H1 (cell line): ENCODE results near the gene BTAF1. TPM values are rescaled to one million over a fixed set of nuclear protein-coding genes. Genes with fewer than 3 reads are reported as not detected.

Experiments
- CTCF ChIA-PET: fragments of 300-600 bp; sonication (Branson Sonifier 250); formaldehyde crosslinking; loops from one replicate; lab custom pipeline; 2021; ENCODE audit not compliant: partially characterized antibody; lab: Charles Lee
- POLR2A ChIA-PET: fragments of 300-600 bp; sonication (Branson Sonifier 250); formaldehyde crosslinking; loops from one replicate; lab custom pipeline; 2021; ENCODE audit warnings: inconsistent platforms; ENCODE audit not compliant: partially characterized antibody; lab: Charles Lee
- DNase-seq, 2 experiments: peaks; one replicate each; pipeline versions ENCODE4 v3.0.0 to v3.0.0-alpha.2; 2010 to 2022; ENCODE audit warnings: low spot score in 2 of 2, low read depth in 1 of 2, mixed read lengths in 1 of 2
- FAIRE-seq: peaks from 2 replicates; lab custom pipeline; 2011; peaks lifted over from hg19 to GRCh38; lab: Jason Lieb, UNC
- H2AFZ ChIP-seq: 2 replicates; pipeline ENCODE4 v1.8.1; 2012; ENCODE audit warnings: low read length, inconsistent platforms
- H2AK5ac ChIP-seq: 2 replicates; pipeline ENCODE4 v1.6.1; 2013; ENCODE audit warnings: low read depth, low read length
- H2BK120ac ChIP-seq: replicated peaks from 2 replicates; pipeline ENCODE3; 2013; ENCODE audit warnings: low read depth, low read length, inconsistent platforms
- H2BK12ac ChIP-seq: 2 replicates; pipeline ENCODE4 v1.6.1; 2013; ENCODE audit warnings: low read depth, low read length
- H2BK15ac ChIP-seq: 2 replicates; pipeline ENCODE4 v1.6.1; 2013; ENCODE audit warnings: low read length
- H2BK20ac ChIP-seq: 2 replicates; pipeline ENCODE4 v1.6.1; 2013; ENCODE audit warnings: low read length
- H2BK5ac ChIP-seq: 2 replicates; pipeline ENCODE4 v1.6.1; 2013; ENCODE audit warnings: low read depth, low read length
- H3K14ac ChIP-seq: 2 replicates; pipeline ENCODE4 v1.6.1; 2013; ENCODE audit warnings: inconsistent platforms; ENCODE audit not compliant: insufficient read length
- H3K18ac ChIP-seq: 2 replicates; pipeline ENCODE4 v1.6.1; 2013; ENCODE audit warnings: low read length; ENCODE audit errors: extremely low read depth
- H3K23ac ChIP-seq: 2 replicates; pipeline ENCODE4 v1.6.1; 2013; ENCODE audit warnings: inconsistent platforms; ENCODE audit not compliant: insufficient read length
- H3K23me2 ChIP-seq: 2 replicates; pipeline ENCODE4 v1.6.1; 2013; ENCODE audit warnings: low read depth, low read length
- H3K27ac ChIP-seq: 2 replicates; pipeline ENCODE4 v1.6.1; 2011; ENCODE audit warnings: low read depth, low read length, inconsistent platforms
- H3K27me3 ChIP-seq, 4 experiments: replicated peaks in 1 of 4; 1 replicate in 1 of 4; 2 replicates in 3 of 4; pipeline versions ENCODE4 v1.6.1 to v1.8.1; 2011 to 2013; ENCODE audit warnings: low read length in 3 of 4, mild to moderate bottlenecking in 3 of 4, inconsistent platforms in 2 of 4, mixed read lengths in 2 of 4, moderate library complexity in 1 of 4; ENCODE audit not compliant: control insufficient read depth in 3 of 4, insufficient read depth in 3 of 4; ENCODE audit errors: extremely low read depth in 1 of 4
- H3K36me3 ChIP-seq, 4 experiments: 2 replicates each; pipeline versions ENCODE4 v1.6.1 to v1.8.1; 2011 to 2013; ENCODE audit warnings: mild to moderate bottlenecking in 4 of 4, low read length in 3 of 4, moderate library complexity in 2 of 4, control low read depth in 1 of 4, inconsistent platforms in 1 of 4; ENCODE audit not compliant: insufficient read depth in 4 of 4, control insufficient read depth in 2 of 4
- H3K4ac ChIP-seq: replicated peaks from 2 replicates; pipeline ENCODE3; 2013; ENCODE audit warnings: low read length, low read depth, mixed read lengths, inconsistent platforms; ENCODE audit not compliant: insufficient read length
- H3K4me1 ChIP-seq, 4 experiments: replicated peaks in 1 of 4; 1 replicate in 1 of 4; 2 replicates in 3 of 4; pipeline versions ENCODE4 v1.6.1 to v1.8.1; 2011 to 2013; ENCODE audit warnings: low read length in 3 of 4, inconsistent platforms in 2 of 4, mixed read lengths in 1 of 4; ENCODE audit not compliant: insufficient read depth in 4 of 4, control insufficient read depth in 3 of 4
- H3K4me2 ChIP-seq, 2 experiments: 2 replicates each; pipeline versions ENCODE4 v1.6.1 to v1.8.1; 2011 to 2013; ENCODE audit warnings: low read depth in 2 of 2, low read length in 2 of 2, control low read depth in 1 of 2, inconsistent platforms in 1 of 2, mild to moderate bottlenecking in 1 of 2; ENCODE audit not compliant: insufficient read depth in 1 of 2
- H3K4me3 ChIP-seq, 4 experiments: fragments of 200-600, 300-600 bp in 1 of 4; sonication (generic), shearing (Covaris generic), sonication (Bioruptor Twin) in 1 of 4; 2 replicates each; pipeline versions ENCODE4 v1.5.1 to v1.8.1; 2011 to 2016; ENCODE audit warnings: low read length in 4 of 4, low read depth in 3 of 4, control low read depth in 2 of 4, inconsistent platforms in 2 of 4, mild to moderate bottlenecking in 2 of 4, mixed read lengths in 1 of 4, moderate library complexity in 1 of 4; ENCODE audit not compliant: insufficient read depth in 2 of 4; ENCODE audit errors: extremely low read depth in 1 of 4
- H3K56ac ChIP-seq: replicated peaks from 2 replicates; pipeline ENCODE3; 2013; ENCODE audit warnings: low read depth, mild to moderate bottlenecking, mixed read lengths, low read length, inconsistent platforms; ENCODE audit not compliant: insufficient read length
- H3K79me1 ChIP-seq: 2 replicates; pipeline ENCODE4 v1.6.1; 2013; ENCODE audit warnings: low read depth, low read length, control low read depth
- H3K79me2 ChIP-seq, 2 experiments: 2 replicates each; pipeline versions ENCODE4 v1.6.1 to v1.8.1; 2012 to 2013; ENCODE audit warnings: low read length in 2 of 2, mild to moderate bottlenecking in 2 of 2, inconsistent platforms in 1 of 2; ENCODE audit not compliant: insufficient read depth in 2 of 2, control insufficient read depth in 1 of 2
- H3K9ac ChIP-seq, 4 experiments: replicated peaks in 1 of 4; 1 replicate in 1 of 4; 2 replicates in 3 of 4; pipeline versions ENCODE4 v1.6.1 to v1.8.1; 2011 to 2013; ENCODE audit warnings: low read depth in 3 of 4, low read length in 3 of 4, control low read depth in 2 of 4, mild to moderate bottlenecking in 2 of 4, moderate library complexity in 2 of 4, inconsistent platforms in 1 of 4; ENCODE audit errors: extremely low read depth in 1 of 4
- H3K9me3 ChIP-seq, 2 experiments: 2 replicates each; pipeline versions ENCODE4 v1.6.1 to v1.8.1; 2012 to 2013; ENCODE audit warnings: mild to moderate bottlenecking in 2 of 2, moderate library complexity in 2 of 2, control low read depth in 1 of 2, inconsistent platforms in 1 of 2, low read depth in 1 of 2, low read length in 1 of 2, mixed read lengths in 1 of 2; ENCODE audit not compliant: insufficient read depth in 2 of 2
- H4K20me1 ChIP-seq, 2 experiments: replicated peaks in 1 of 2; 2 replicates each; pipeline versions ENCODE3 to v1.8.1; 2011 to 2013; ENCODE audit warnings: inconsistent platforms in 2 of 2, low read length in 2 of 2, mild to moderate bottlenecking in 1 of 2; ENCODE audit not compliant: insufficient read depth in 2 of 2, control insufficient read depth in 1 of 2
- H4K5ac ChIP-seq: 2 replicates; pipeline ENCODE4 v1.6.1; 2013; ENCODE audit warnings: low read length, low read depth, mixed read lengths, inconsistent platforms; ENCODE audit not compliant: insufficient read length
- H4K8ac ChIP-seq: 2 replicates; pipeline ENCODE4 v1.8.0; 2013; ENCODE audit warnings: mild to moderate bottlenecking, moderate library complexity, low read length, inconsistent platforms; ENCODE audit not compliant: insufficient read depth; ENCODE audit errors: extremely low read depth
- H4K91ac ChIP-seq: replicated peaks from 2 replicates; pipeline ENCODE3; 2013; ENCODE audit warnings: low read length, mixed read lengths, inconsistent platforms; ENCODE audit not compliant: insufficient read length
- ASH2L ChIP-seq: fragments of 200-600, 300-600 bp; sonication (generic); IDR thresholded peaks from one replicate; pipeline ENCODE4 v1.7.1; 2017; ENCODE audit warnings: low read length
- ATF3 ChIP-seq: IDR thresholded peaks from 2 replicates; pipeline ENCODE4 v1.6.1; 2011; ENCODE audit warnings: low read depth, mild to moderate bottlenecking, low read length; ENCODE audit not compliant: insufficient read depth
- BCL11A ChIP-seq, 2 experiments: IDR thresholded peaks; one replicate each; pipeline ENCODE4 v1.6.1; 2011; ENCODE audit warnings: low read depth in 2 of 2, low read length in 2 of 2, mild to moderate bottlenecking in 2 of 2
- CHD1 ChIP-seq: IDR thresholded peaks from 2 replicates; pipeline ENCODE4 v1.6.1; 2012; ENCODE audit warnings: low read depth, low read length, improper control_type of control experiment
- CHD2 ChIP-seq: IDR thresholded peaks from 2 replicates; pipeline ENCODE4 v1.6.1; 2012; ENCODE audit warnings: low read length, improper control_type of control experiment
- CREB1 ChIP-seq: IDR thresholded peaks from 2 replicates; pipeline ENCODE4 v1.6.1; 2012; ENCODE audit warnings: inconsistent platforms
- GABPA ChIP-seq: IDR thresholded peaks from 2 replicates; pipeline ENCODE4 v1.6.1; 2011; ENCODE audit warnings: mild to moderate bottlenecking, low read length, moderate library complexity, borderline replicate concordance; ENCODE audit not compliant: insufficient read depth
- HDAC6 ChIP-seq: IDR thresholded peaks from one replicate; pipeline ENCODE4 v1.7.1; 2012; ENCODE audit warnings: low read depth, mild to moderate bottlenecking, inconsistent platforms, low read length, moderate library complexity
- NRF1 ChIP-seq: IDR thresholded peaks from 2 replicates; pipeline ENCODE4 v1.6.1; 2011; ENCODE audit warnings: mild to moderate bottlenecking, low read depth, low read length, improper control_type of control experiment
- RXRA ChIP-seq: IDR thresholded peaks from 2 replicates; pipeline ENCODE4 v1.6.1; 2011; ENCODE audit warnings: low read depth, mild to moderate bottlenecking, low read length, moderate library complexity; ENCODE audit not compliant: insufficient read depth
- SIN3A ChIP-seq, 2 experiments: IDR thresholded peaks in 1 of 2; conservative IDR thresholded peaks in 1 of 2; 2 replicates each; pipeline ENCODE4 v1.6.1; 2011 to 2012; ENCODE audit warnings: low read length in 2 of 2, improper control_type of control experiment in 1 of 2, low read depth in 1 of 2, mild to moderate bottlenecking in 1 of 2
- SIX5 ChIP-seq: IDR thresholded peaks from 2 replicates; pipeline ENCODE4 v1.6.1; 2011; ENCODE audit warnings: mild to moderate bottlenecking, low read depth, low read length
- SRF ChIP-seq: IDR thresholded peaks from 2 replicates; pipeline ENCODE4 v1.6.1; 2011; ENCODE audit warnings: mild to moderate bottlenecking, low read depth, low read length, moderate library complexity
- TBP ChIP-seq: IDR thresholded peaks from 2 replicates; pipeline ENCODE4 v1.6.1; 2011; ENCODE audit warnings: low read depth, low read length, improper control_type of control experiment
- ZNF274 ChIP-seq: IDR thresholded peaks from 2 replicates; pipeline ENCODE4 v1.7.0; 2012; ENCODE audit warnings: low read length, borderline replicate concordance; ENCODE audit errors: extremely low read depth
- WGBS, 2 experiments: shearing (Covaris generic) in 1 of 2; methylation state at CpG; one replicate each; pipeline versions ENCODE4 v1.1.6 to v1.1.7; 2013 to 2015; ENCODE audit warnings: low lambda C conversion rate in 2 of 2, mixed read lengths in 2 of 2, inconsistent platforms in 1 of 2, low coverage in 1 of 2, missing lambda C conversion rate in 1 of 2; ENCODE audit not compliant: insufficient replicate concordance in 2 of 2, insufficient coverage in 1 of 2, insufficient read length in 1 of 2; ENCODE audit errors: extremely low coverage in 1 of 2, missing lambda C conversion rate in 1 of 2; 5-methylcytosine and 5-hydroxymethylcytosine counted together
- polyA plus RNA-seq, 7 experiments: library from polyadenylated mRNA; depleted of rRNA in 3 of 7; stranded (reverse) in 5 of 7; unstranded in 2 of 7; fragments of >200 nt in 5 of 7; fragments of 200-250 nt in 2 of 7; gene quantifications; 1 replicate in 5 of 7; 2 replicates in 1 of 7; 4 replicates in 1 of 7; pipeline versions ENCODE4 v1.2.1 to v1.2.3, GENCODE V29; 2011 to 2013; ENCODE audit warnings: missing spikeins in 2 of 7, mixed read lengths in 2 of 7
- total RNA-seq: library from RNA; stranded (reverse); fragmentation: NEBNext Ultra II Directional; extraction: Animal tissue kit (Norgen Biotek cat#: 25700); gene quantifications from 2 replicates; pipeline ENCODE4 v1.2.1, GENCODE V29; 2021

The BTAF1 gene
- total and polyA plus RNA-seq, 2 of the 8 experiments (the other 6 are each of a cell fraction or from before 2014, with no cell fraction given) = 24.5 to 39.1 TPM

- Histone ChIP-seq H3K4ac (no peak overlapping the region), H4K20me1 (no peaks in the 10 kb centered on the region), H2BK12ac (no peak overlapping the region), H3K27ac (no peak overlapping the region), H3K27me3 (no peaks in the 10 kb centered on the region), H3K9ac (no peak overlapping the region), H3K36me3 (peaks cover 7 to 53% (median 17%) of the 10 kb centered on the region in 4 experiments; a peak in 7 of 8 replicates), H2BK20ac (no peak overlapping the region), H2BK5ac (no peak overlapping the region), H3K14ac (no peak overlapping the region), H3K79me1 (no peaks in the 10 kb centered on the region), H3K4me3 (no peak overlapping the region), H2BK120ac (no peak overlapping the region), H2AK5ac (no peak overlapping the region), H3K4me1 (no peaks in the 10 kb centered on the region), H3K9me3 (no peaks in the 10 kb centered on the region), H4K5ac (no peak overlapping the region), H2BK15ac (no peak overlapping the region), H3K4me2 (no peak overlapping the region), H3K23me2 (no peaks in the 10 kb centered on the region), H3K23ac (no peak overlapping the region), H3K56ac (no peak overlapping the region), H3K79me2 (no peaks in the 10 kb centered on the region), H2AFZ (no peak overlapping the region), H3K18ac (no peak overlapping the region), H4K91ac (no peak overlapping the region), H4K8ac (no peak overlapping the region)
- FAIRE-seq = no peak
- ChIA-PET POLR2A (no interaction called here), CTCF (interaction anchor here (0.7 kb wide), 1 partner anchor 9 kb away, joined by 3 read pairs; no protein-coding TSS in a partner anchor)
- DNase-seq = no peak
- 89% methylated on average over 2 of the region's 2 CpGs; no CpG with 5 or more reads in 1 of the 2 experiments for WGBS, 2 experiments
- no peak for TF ChIP-seq CHD1
- TF ChIP-seq GABPA = no peak
- TF ChIP-seq TBP = no peak
- TF ChIP-seq ASH2L = no peak
- TF ChIP-seq BCL11A (IDR thresholded peaks at IDR 0.05; ENCODE audit: low read depth in 2 of 2, low read length in 2 of 2) = no peak
- TF ChIP-seq NRF1 = no peak
- no peak for TF ChIP-seq SIX5
- no peak for TF ChIP-seq RXRA
- TF ChIP-seq CHD2 = no peak
- TF ChIP-seq ATF3 = no peak
- TF ChIP-seq CREB1 = no peak
- TF ChIP-seq SIN3A (conservative IDR thresholded peaks at IDR 0.05 in 1 of 2, IDR thresholded peaks at IDR 0.05 in 1 of 2; ENCODE audit: low read depth in 1 of 2, low read length in 2 of 2) = no peak
- TF ChIP-seq SRF = no peak
- TF ChIP-seq ZNF274 = no peak
- TF ChIP-seq HDAC6 = no peak
These were observed 72.7 kb downstream of the BTAF1 start for GRCh38 chr10:91996266-91996665.
